Left ventricle myocardium inferior (tissue), 1 donor: Measurements from ENCODE around the gene NCF4. TPM values are rescaled to one million over a fixed set of nuclear protein-coding genes. Genes with fewer than 3 reads are reported as not detected.

Experiments used
- DNase-seq: peaks from one replicate; pipeline ENCODE4 v3.0.0-alpha.2; 2020
- H3K27ac ChIP-seq: fragments of 200-600 bp; replicated peaks from 2 replicates; pipeline ENCODE4 v1.8.0; 2021
- H3K27me3 ChIP-seq: fragments of 200-600 bp; 2 replicates; pipeline ENCODE4 v1.8.0; 2021; ENCODE audit warnings: low read depth
- H3K36me3 ChIP-seq: fragments of 200-600 bp; 2 replicates; pipeline ENCODE4 v1.8.0; 2021
- H3K4me1 ChIP-seq: fragments of 200-600 bp; 2 replicates; pipeline ENCODE4 v1.8.0; 2021
- H3K4me3 ChIP-seq: fragments of 200-600 bp; 2 replicates; pipeline ENCODE4 v1.8.0; 2021; ENCODE audit warnings: mild to moderate bottlenecking, moderate library complexity
- H3K9me3 ChIP-seq: fragments of 200-600 bp; replicated peaks from 2 replicates; pipeline ENCODE4 v1.8.0; 2021
- CTCF ChIP-seq: fragments of 200-600 bp; IDR thresholded peaks from 2 replicates; pipeline ENCODE4 v1.8.0; 2021; ENCODE audit warnings: antibody characterized with exemption, mild to moderate bottlenecking, borderline replicate concordance
- intact Hi-C: fragments of 100-400 bp; cut with micrococcal nuclease; formaldehyde crosslinking; loops from one replicate; pipeline ENCODE4 v1.11.0; 2022
- total RNA-seq: library from RNA; stranded (reverse); fragmentation: NEBNext Ultra II Directional; extraction: Animal tissue kit (Norgen Biotek cat#: 25700); gene quantifications from one replicate; pipeline ENCODE4 v1.2.1, GENCODE V29; 2021
- donor health status: DM: no; HTN: yes; CAD: no; lungs with severe emphysema.

NCF4 gene
- total RNA-seq, 1 donor from 2014 or later, result 5.5 TPM

- TF ChIP-seq CTCF, result no peak
These were observed 40.8 kb downstream of the NCF4 start for GRCh38 chr22:36901411-36902142.

GRCh38 chr22:36902143-36902926 lies 41.5 kb downstream of the NCF4 start:
- Histone ChIP-seq H3K4me3 (no peak overlapping the region), H3K27me3 (peaks cover 73% of the 10 kb centered on the region), H3K9me3 (peaks cover 17% of the 10 kb centered on the region), H3K4me1 (no peaks in the 10 kb centered on the region), H3K27ac (no peak overlapping the region), H3K36me3 (no peaks in the 10 kb centered on the region)
- intact Hi-C loops, result no loop called here
- no peak for TF ChIP-seq CTCF
- DNase-seq, result no peak

More at GRCh38 chr22:36901411-36902142, 40.8 kb downstream of the NCF4 start:
- intact Hi-C loops, result no loop called here
- H3K36me3 ChIP-seq, result no peaks in the 10 kb centered on the region
- no peak overlapping the region for H3K4me3 ChIP-seq
- no peaks in the 10 kb centered on the region for H3K4me1 ChIP-seq
- no peak overlapping the region for H3K27ac ChIP-seq
- no peak for DNase-seq
- H3K27me3 ChIP-seq, result peaks cover 76% of the 10 kb centered on the region
- peaks cover 18% of the 10 kb centered on the region for H3K9me3 ChIP-seq

GRCh38 chr22:36904260-36904880 lies 43.6 kb downstream of the NCF4 start:
- Histone ChIP-seq H3K4me3 (no peak overlapping the region), H3K36me3 (no peaks in the 10 kb centered on the region), H3K9me3 (peaks cover 13% of the 10 kb centered on the region), H3K4me1 (no peaks in the 10 kb centered on the region), H3K27ac (no peak overlapping the region), H3K27me3 (peaks cover 58% of the 10 kb centered on the region)
- intact Hi-C loops, result no loop called here
- TF ChIP-seq CTCF, result no peak
- DNase-seq, result no peak

GRCh38 chr22:36907253-36908195 lies 46.7 kb downstream of the NCF4 start:
- peaks cover 1% of the 10 kb centered on the region for H3K9me3 ChIP-seq
- peaks cover 47% of the 10 kb centered on the region for H3K27me3 ChIP-seq
- TF ChIP-seq CTCF, result no peak
- H3K4me3 ChIP-seq, result no peak overlapping the region
- H3K4me1 ChIP-seq, result no peaks in the 10 kb centered on the region
- no peaks in the 10 kb centered on the region for H3K36me3 ChIP-seq
- DNase-seq, result no peak
- no peak overlapping the region for H3K27ac ChIP-seq
- intact Hi-C loops, result no loop called here

- intact Hi-C loops, result no loop called here
- no peaks in the 10 kb centered on the region for H3K9me3 ChIP-seq
- TF ChIP-seq CTCF, result no peak
- H3K27ac ChIP-seq, result no peak overlapping the region
- H3K4me3 ChIP-seq, result no peak overlapping the region
- no peaks in the 10 kb centered on the region for H3K36me3 ChIP-seq
- H3K4me1 ChIP-seq, result no peaks in the 10 kb centered on the region
- DNase-seq, result no peak
- H3K27me3 ChIP-seq, result peaks cover 36% of the 10 kb centered on the region
These were observed 49.7 kb downstream of the NCF4 start for GRCh38 chr22:36910461-36910860.
